Muscle of leg (tissue), 11 donors: ENCODE measurements around the gene TMPRSS2. TPM values are rescaled to one million over a fixed set of nuclear protein-coding genes. Genes with fewer than 3 reads are reported as not detected.

Experiments
- DNase-seq: peaks from one replicate; pipeline ENCODE4 v3.0.0; 2013
- H3K27ac ChIP-seq: one replicate; pipeline ENCODE4 v1.5.1; 2013; ENCODE audit warnings: mild to moderate bottlenecking, low read length, control low read depth
- H3K27me3 ChIP-seq: one replicate; pipeline ENCODE4 v1.6.1; 2013; ENCODE audit warnings: low read length; ENCODE audit not compliant: control insufficient read depth, insufficient read depth
- H3K36me3 ChIP-seq: one replicate; pipeline ENCODE4 v1.6.1; 2013; ENCODE audit warnings: low read length; ENCODE audit not compliant: control insufficient read depth, insufficient read depth
- H3K4me1 ChIP-seq: one replicate; pipeline ENCODE4 v1.6.1; 2013; ENCODE audit warnings: low read length; ENCODE audit not compliant: control insufficient read depth, insufficient read depth
- H3K4me3 ChIP-seq: one replicate; pipeline ENCODE4 v1.5.1; 2013; ENCODE audit warnings: low read length, control low read depth
- H3K9me3 ChIP-seq: replicated peaks from 2 replicates; pipeline ENCODE4 v1.6.1; 2013; ENCODE audit warnings: low read depth, low read length; ENCODE audit not compliant: control insufficient read depth
- WGBS: methylation state at CpG from one replicate; pipeline ENCODE4 v1.1.5; 2013; ENCODE audit warnings: missing lambda C conversion rate; ENCODE audit not compliant: insufficient coverage; 5-methylcytosine and 5-hydroxymethylcytosine counted together
- polyA plus RNA-seq, 8 donors: library from polyadenylated mRNA; unstranded; fragments of 120-200 nt; gene quantifications; one replicate each; pipeline versions ENCODE4 v1.2.1 to v1.2.3, GENCODE V29; 2013; ENCODE audit warnings: inconsistent platforms in 1 of 8, low replicate concordance in 1 of 8; ENCODE audit not compliant: insufficient read length in 8 of 8, insufficient read depth in 1 of 8
- total RNA-seq: library from RNA; stranded (reverse); fragments of 120-200 nt; gene quantifications from one replicate; pipeline ENCODE4 v1.2.4, GENCODE V29; 2013

Gene TMPRSS2
- total and polyA plus RNA-seq, 9 donors: 0.07 to 8.7 (median 0.56) TPM; not detected in 4

- no peak overlapping the region for H3K27ac ChIP-seq
- 60% methylated on average over 19 of the region's 19 CpGs for WGBS
- no peaks in the 10 kb centered on the region for H3K36me3 ChIP-seq
- no peaks in the 10 kb centered on the region for H3K9me3 ChIP-seq
- peaks cover 10% of the 10 kb centered on the region for H3K27me3 ChIP-seq
- H3K4me3 ChIP-seq: no peak overlapping the region
- DNase-seq: peak; percentile 8
- no peaks in the 10 kb centered on the region for H3K4me1 ChIP-seq
Observed at GRCh38 chr21:41536076-41536826, 28.3 kb upstream of the TMPRSS2 start.

- Histone ChIP-seq H3K36me3 (no peaks in the 10 kb centered on the region), H3K9me3 (no peaks in the 10 kb centered on the region), H3K4me3 (no peak overlapping the region), H3K4me1 (no peaks in the 10 kb centered on the region), H3K27me3 (peaks cover 8% of the 10 kb centered on the region), H3K27ac (no peak overlapping the region)
- no peak for DNase-seq
- 34% methylated on average over 2 of the region's 4 CpGs for WGBS
Observed at GRCh38 chr21:41530366-41530765, 22.4 kb upstream of the TMPRSS2 start.

- WGBS: 76% methylated on average over 5 of the region's 9 CpGs
- Histone ChIP-seq H3K36me3 (no peaks in the 10 kb centered on the region), H3K4me3 (no peak overlapping the region), H3K27ac (no peak overlapping the region), H3K27me3 (peaks cover 8% of the 10 kb centered on the region), H3K9me3 (no peaks in the 10 kb centered on the region), H3K4me1 (no peaks in the 10 kb centered on the region)
- no peak for DNase-seq
Observed at GRCh38 chr21:41529769-41530168, 21.8 kb upstream of the TMPRSS2 start.

- Histone ChIP-seq H3K36me3 (no peaks in the 10 kb centered on the region), H3K27me3 (peaks cover 11% of the 10 kb centered on the region), H3K4me1 (no peaks in the 10 kb centered on the region), H3K4me3 (no peak overlapping the region), H3K27ac (no peak overlapping the region), H3K9me3 (no peaks in the 10 kb centered on the region)
- 72% methylated on average over 5 of the region's 10 CpGs for WGBS
- DNase-seq: no peak
Observed at GRCh38 chr21:41526478-41527087, 18.6 kb upstream of the TMPRSS2 start.

GRCh38 chr21:41523175-41523574, 15.2 kb upstream of the TMPRSS2 start:
- Histone ChIP-seq H3K27me3 (peaks cover 11% of the 10 kb centered on the region), H3K4me3 (no peak overlapping the region), H3K27ac (no peak overlapping the region), H3K4me1 (no peaks in the 10 kb centered on the region), H3K9me3 (no peaks in the 10 kb centered on the region), H3K36me3 (no peaks in the 10 kb centered on the region)
- 100% methylated on average over 1 of the region's 3 CpGs for WGBS
- no peak for DNase-seq

- H3K27me3 ChIP-seq: peaks cover 7% of the 10 kb centered on the region
Observed at GRCh38 chr21:41521489-41522027, 13.6 kb upstream of the TMPRSS2 start.

GRCh38 chr21:41520560-41521442, 12.8 kb upstream of the TMPRSS2 start:
- Histone ChIP-seq H3K4me1 (no peaks in the 10 kb centered on the region), H3K27me3 (peaks cover 5% of the 10 kb centered on the region), H3K27ac (no peak overlapping the region), H3K36me3 (no peaks in the 10 kb centered on the region), H3K4me3 (no peak overlapping the region), H3K9me3 (no peaks in the 10 kb centered on the region)
- WGBS: no CpG with 5 or more reads among the region's 5 CpGs
- DNase-seq: no peak

More at GRCh38 chr21:41521489-41522027, 13.6 kb upstream of the TMPRSS2 start:
- no peak overlapping the region for H3K4me3 ChIP-seq
- 79% methylated on average over 3 of the region's 4 CpGs for WGBS
- no peaks in the 10 kb centered on the region for H3K4me1 ChIP-seq
- H3K9me3 ChIP-seq: no peaks in the 10 kb centered on the region
- DNase-seq: no peak
- no peaks in the 10 kb centered on the region for H3K36me3 ChIP-seq
- H3K27ac ChIP-seq: no peak overlapping the region

- Histone ChIP-seq H3K4me3 (no peak overlapping the region), H3K9me3 (no peaks in the 10 kb centered on the region), H3K36me3 (no peaks in the 10 kb centered on the region), H3K27ac (no peak overlapping the region), H3K4me1 (no peaks in the 10 kb centered on the region), H3K27me3 (peaks cover 5% of the 10 kb centered on the region)
- 82% methylated on average over 7 of the region's 9 CpGs for WGBS
- no peak for DNase-seq
Observed at GRCh38 chr21:41519806-41520559, 12.0 kb upstream of the TMPRSS2 start.

- Histone ChIP-seq H3K4me3 (no peak overlapping the region), H3K9me3 (no peaks in the 10 kb centered on the region), H3K27ac (no peak overlapping the region), H3K36me3 (no peaks in the 10 kb centered on the region), H3K4me1 (no peaks in the 10 kb centered on the region), H3K27me3 (peaks cover 6% of the 10 kb centered on the region)
- no CpG with 5 or more reads among the region's 4 CpGs for WGBS
- no peak for DNase-seq
Observed at GRCh38 chr21:41518757-41519156, 10.8 kb upstream of the TMPRSS2 start.
